Tibial artery (tissue), 4 donors: ENCODE results near the gene CMAS.
A peak's percentile ranks its signal among the peaks of the same experiment; 100 is the strongest.

Experiments
- DNase-seq, 2 donors: peaks; one replicate each; pipeline ENCODE4 v3.0.0-alpha.2; 2019
- H3K27ac ChIP-seq, 2 donors: fragments of 200-600 bp; sonication (generic) in 1 of 2; 1 replicate in 1 of 2; 2 replicates in 1 of 2; pipeline ENCODE4 v1.5.1; 2018 to 2019; ENCODE audit warnings: mild to moderate bottlenecking in 1 of 2
- H3K27me3 ChIP-seq, 2 donors: fragments of 200-600 bp; sonication (generic) in 1 of 2; one replicate each; pipeline versions ENCODE4 v1.5.1 to v1.6.0; 2016 to 2019
- H3K36me3 ChIP-seq, 3 donors: fragments of 200-600 bp; sonication (generic) in 2 of 3; one replicate each; pipeline ENCODE4 v1.5.1; 2016 to 2019; ENCODE audit warnings: mild to moderate bottlenecking in 2 of 3
- H3K4me1 ChIP-seq, 4 donors: fragments of 200-600 bp; sonication (generic) in 2 of 4; 1 replicate in 3 of 4; 2 replicates in 1 of 4; pipeline ENCODE4 v1.5.1; 2016 to 2019
- H3K4me3 ChIP-seq, 2 donors: fragments of 200-600 bp; sonication (generic) in 1 of 2; 1 replicate in 1 of 2; 2 replicates in 1 of 2; pipeline ENCODE4 v1.5.1; 2018 to 2019; ENCODE audit warnings: mild to moderate bottlenecking in 2 of 2
- H3K9me3 ChIP-seq, 3 donors: fragments of 200-600 bp; sonication (generic) in 1 of 3; one replicate each; pipeline ENCODE4 v1.5.1; 2016 to 2019
- intact Hi-C: fragments of 100-400 bp; cut with DNase I; formaldehyde crosslinking; loops from one replicate; pipeline ENCODE4 v1.15.0; 2023; ENCODE audit warnings: low total_unique reads
- TF ChIP-seq, protein P1 (sequence below), 2 experiments: fragments of 200-600 bp in 1 of 2; fragments of 450-650 bp in 1 of 2; IDR thresholded peaks; one replicate each; pipeline ENCODE4 v1.5.1; 2017 to 2019; ENCODE audit warnings: antibody characterized with exemption in 2 of 2, mild to moderate bottlenecking in 1 of 2, moderate library complexity in 1 of 2

CMAS gene

DNA sequence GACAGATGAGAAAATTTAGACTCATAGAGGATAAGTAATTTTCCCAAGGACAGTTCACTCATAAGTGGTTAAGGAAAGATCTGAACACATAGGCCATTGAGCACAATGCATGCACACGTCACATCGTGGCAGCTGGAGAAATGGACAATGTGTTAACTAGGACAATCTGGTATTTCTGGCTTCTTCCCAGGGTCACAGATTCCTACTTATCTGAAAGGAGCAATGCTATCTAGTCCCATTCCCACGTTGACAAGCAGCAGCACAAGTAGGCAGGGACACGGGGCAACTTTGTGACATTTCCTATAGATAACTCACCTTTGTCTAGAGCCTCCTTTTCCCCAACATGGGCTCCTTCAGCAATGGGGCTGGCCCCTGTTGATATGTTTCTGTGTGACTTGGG is 6.7 kb upstream of the CMAS start:
- H3K9me3 ChIP-seq: no peaks in the 10 kb centered on the region
- H3K27me3 ChIP-seq: no peaks in the 10 kb centered on the region
- H3K4me3 ChIP-seq: no peak overlapping the region
- peaks cover 0 to 16% (median 4%) of the 10 kb centered on the region in 4 donors for H3K4me1 ChIP-seq
- TF ChIP-seq, protein P1, sequence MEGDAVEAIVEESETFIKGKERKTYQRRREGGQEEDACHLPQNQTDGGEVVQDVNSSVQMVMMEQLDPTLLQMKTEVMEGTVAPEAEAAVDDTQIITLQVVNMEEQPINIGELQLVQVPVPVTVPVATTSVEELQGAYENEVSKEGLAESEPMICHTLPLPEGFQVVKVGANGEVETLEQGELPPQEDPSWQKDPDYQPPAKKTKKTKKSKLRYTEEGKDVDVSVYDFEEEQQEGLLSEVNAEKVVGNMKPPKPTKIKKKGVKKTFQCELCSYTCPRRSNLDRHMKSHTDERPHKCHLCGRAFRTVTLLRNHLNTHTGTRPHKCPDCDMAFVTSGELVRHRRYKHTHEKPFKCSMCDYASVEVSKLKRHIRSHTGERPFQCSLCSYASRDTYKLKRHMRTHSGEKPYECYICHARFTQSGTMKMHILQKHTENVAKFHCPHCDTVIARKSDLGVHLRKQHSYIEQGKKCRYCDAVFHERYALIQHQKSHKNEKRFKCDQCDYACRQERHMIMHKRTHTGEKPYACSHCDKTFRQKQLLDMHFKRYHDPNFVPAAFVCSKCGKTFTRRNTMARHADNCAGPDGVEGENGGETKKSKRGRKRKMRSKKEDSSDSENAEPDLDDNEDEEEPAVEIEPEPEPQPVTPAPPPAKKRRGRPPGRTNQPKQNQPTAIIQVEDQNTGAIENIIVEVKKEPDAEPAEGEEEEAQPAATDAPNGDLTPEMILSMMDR (IDR thresholded peaks at IDR 0.05): no peak
- no peak overlapping the region for H3K27ac ChIP-seq
- DNase-seq: no peak
- intact Hi-C loops: no loop called here
- no peaks in the 10 kb centered on the region for H3K36me3 ChIP-seq

DNA sequence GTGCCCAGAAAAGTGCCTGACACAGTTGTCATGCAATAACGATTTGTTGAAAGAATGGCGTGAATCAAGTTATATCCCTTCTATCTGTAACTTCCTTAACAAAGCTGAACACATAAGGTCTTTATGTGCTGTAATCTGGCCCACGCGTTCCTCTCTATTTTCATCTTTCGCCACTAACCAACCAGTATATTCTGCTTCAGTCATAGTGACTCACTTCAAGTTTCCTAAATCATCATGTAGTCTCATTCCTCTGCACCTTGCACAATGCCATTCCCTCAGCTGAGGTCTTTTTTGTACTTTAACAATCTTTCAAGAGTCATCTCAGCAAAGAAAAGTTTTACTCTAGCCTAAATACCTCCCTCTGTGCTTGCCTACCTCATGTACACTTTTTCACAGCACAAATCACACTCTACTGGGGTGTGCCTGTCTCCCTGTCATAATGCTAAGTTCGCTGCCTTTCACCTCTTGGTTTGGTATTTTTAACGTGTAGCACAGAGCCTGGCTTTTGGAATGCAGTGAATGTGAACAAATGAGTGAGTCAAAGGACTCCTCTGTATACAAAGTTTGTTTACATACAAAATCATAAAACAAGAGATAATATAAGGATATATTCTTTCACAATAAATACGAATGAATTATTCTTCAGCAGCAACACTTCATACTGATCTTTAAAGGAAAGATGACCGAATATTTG is 2.9 kb upstream of the CMAS start:
- no peak overlapping the region for H3K27ac ChIP-seq
- no peaks in the 10 kb centered on the region for H3K36me3 ChIP-seq
- intact Hi-C loops: no loop called here
- peaks cover 0 to 13% (median 3%) of the 10 kb centered on the region in 4 donors for H3K4me1 ChIP-seq
- no peak overlapping the region for H3K4me3 ChIP-seq
- H3K27me3 ChIP-seq: no peaks in the 10 kb centered on the region
- H3K9me3 ChIP-seq: no peaks in the 10 kb centered on the region
- no peak for DNase-seq
- TF ChIP-seq, protein P1 (IDR thresholded peaks at IDR 0.05): no peak

DNA sequence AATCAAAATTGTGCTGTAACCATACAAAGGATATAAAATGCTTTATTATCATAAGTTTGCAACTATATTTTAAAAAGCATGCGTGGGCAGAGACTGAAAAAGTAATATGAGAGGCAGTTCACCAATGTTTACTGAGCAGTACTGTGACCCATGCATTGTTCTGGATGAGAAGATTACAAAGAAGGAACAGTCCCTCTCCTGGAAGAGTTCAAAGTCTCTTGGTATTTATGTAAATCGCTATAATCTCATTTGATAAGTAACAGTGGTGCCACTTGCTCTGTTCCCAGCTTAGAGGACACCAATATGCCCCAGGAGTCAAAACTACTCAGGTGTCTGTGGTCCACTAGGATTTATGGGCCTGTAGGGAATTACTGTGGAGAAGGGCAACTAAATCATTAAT is 2.1 kb upstream of the CMAS start:
- H3K4me1 ChIP-seq: peaks cover 0 to 21% (median 8%) of the 10 kb centered on the region in 4 donors
- TF ChIP-seq, protein P1 (IDR thresholded peaks at IDR 0.05): no peak
- no peaks in the 10 kb centered on the region for H3K36me3 ChIP-seq
- intact Hi-C loops: no loop called here
- H3K27me3 ChIP-seq: no peaks in the 10 kb centered on the region
- DNase-seq: no peak
- no peak overlapping the region for H3K4me3 ChIP-seq
- H3K9me3 ChIP-seq: no peaks in the 10 kb centered on the region
- no peak overlapping the region for H3K27ac ChIP-seq

DNA sequence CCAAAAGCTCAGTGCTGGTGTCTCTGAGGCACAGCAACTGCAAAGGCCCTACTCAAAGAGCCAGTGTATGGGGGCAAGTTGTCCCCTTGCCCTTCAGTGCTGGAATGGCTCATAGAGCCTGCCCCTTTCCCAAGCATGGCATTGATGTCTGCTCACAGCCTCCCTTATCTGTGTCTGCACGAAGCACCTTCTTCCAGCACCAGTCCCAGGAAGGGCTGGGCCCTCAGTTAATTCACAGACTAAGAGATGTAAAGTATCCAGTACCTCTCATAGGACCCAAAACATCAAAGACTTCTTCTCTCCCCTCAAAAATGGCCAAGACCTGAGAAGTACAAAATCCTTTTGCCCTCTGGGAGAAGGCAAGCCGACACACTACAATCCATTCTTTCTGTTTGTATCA is 1.6 kb upstream of the CMAS start:
- intact Hi-C loops: no loop called here
- H3K27me3 ChIP-seq: no peaks in the 10 kb centered on the region
- TF ChIP-seq, protein P1 (IDR thresholded peaks at IDR 0.05): no peak
- H3K4me1 ChIP-seq: peaks cover 0 to 24% (median 9%) of the 10 kb centered on the region in 4 donors
- DNase-seq: no peak
- H3K4me3 ChIP-seq: no peak overlapping the region
- no peaks in the 10 kb centered on the region for H3K9me3 ChIP-seq
- no peak overlapping the region for H3K27ac ChIP-seq
- H3K36me3 ChIP-seq: no peaks in the 10 kb centered on the region

DNA sequence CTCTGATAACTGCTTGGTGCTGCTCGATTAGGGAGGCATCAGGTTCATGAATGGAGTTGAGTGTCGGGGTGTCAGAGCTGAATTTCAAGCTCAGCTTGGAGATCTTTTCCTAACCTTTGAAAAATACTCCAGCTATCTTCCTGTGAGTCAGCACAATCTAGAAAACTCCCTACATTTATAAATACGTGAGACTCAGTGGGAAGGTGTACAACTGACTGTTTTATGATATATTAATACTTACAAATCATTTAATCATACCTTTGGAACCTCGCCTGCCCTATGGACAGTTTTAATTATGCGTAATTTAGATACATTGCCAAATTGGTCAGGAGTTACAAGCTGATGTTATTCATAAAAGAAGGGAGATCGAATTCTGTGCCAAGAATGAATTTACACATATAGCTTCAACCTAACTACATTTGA is 961 bp downstream of the CMAS start:
- Histone ChIP-seq H3K36me3 (no peaks in the 10 kb centered on the region), H3K9me3 (no peaks in the 10 kb centered on the region), H3K27ac (peak overlapping the region; percentile 94 to 95), H3K4me1 (peaks cover 0 to 41% (median 9%) of the 10 kb centered on the region in 4 donors), H3K4me3 (peak overlapping the region; percentile 96 to 99), H3K27me3 (no peaks in the 10 kb centered on the region)
- TF ChIP-seq, protein P1 (IDR thresholded peaks at IDR 0.05): no peak
- DNase-seq: no peak
- intact Hi-C loops: no loop called here
